GM13977 (cell line): Measurements from ENCODE around the gene TMEM132E.

Experiments used
- DNase-seq: peaks from one replicate; pipeline ENCODE4 v3.0.0; 2012; ENCODE audit warnings: low spot score
- CTCF ChIP-seq: IDR thresholded peaks from 2 replicates; pipeline ENCODE4 v1.5.1; 2012; ENCODE audit warnings: mild to moderate bottlenecking, control low read depth; ENCODE audit not compliant: insufficient read depth; ENCODE audit errors: extremely low read depth, missing control alignments
- in situ Hi-C: fragments of 300-500 bp; cut with MboI; formaldehyde crosslinking; loops from one replicate; pipeline ENCODE4 v1.12.0; 2022; ENCODE audit warnings: low sequenced_read_pairs, low pct_unique_long_range_greater_than_20kb, mixed read lengths, inconsistent platforms; ENCODE audit not compliant: unreplicated experiment

The TMEM132E gene

GRCh38 chr17:34626121-34626681, 46.8 kb downstream of the TMEM132E start:
- TF ChIP-seq CTCF = no peak
- in situ Hi-C loops = no loop called here
- no peak for DNase-seq

GRCh38 chr17:34628879-34629278, 49.5 kb downstream of the TMEM132E start:
- in situ Hi-C loops = no loop called here
- no peak for DNase-seq
- no peak for TF ChIP-seq CTCF

GRCh38 chr17:34633351-34633750, 54.0 kb downstream of the TMEM132E start:
- no peak for TF ChIP-seq CTCF
- DNase-seq = no peak
- in situ Hi-C loops = no loop called here

GRCh38 chr17:34633760-34634159, 54.4 kb downstream of the TMEM132E start:
- no peak for TF ChIP-seq CTCF
- in situ Hi-C loops = no loop called here
- no peak for DNase-seq

GRCh38 chr17:34634551-34635160, 55.3 kb downstream of the TMEM132E start:
- in situ Hi-C loops = no loop called here
- no peak for TF ChIP-seq CTCF
- DNase-seq = no peak

GRCh38 chr17:34635876-34636275, 56.5 kb downstream of the TMEM132E start:
- TF ChIP-seq CTCF = no peak
- DNase-seq = no peak
- in situ Hi-C loops = no loop called here
